Skin epidermis (tissue), 12 donors: ENCODE data around the gene LACRT.
"Not testable (repeated sequence)": the region's sequence is repeated elsewhere in the genome, so short reads cannot be mapped to it uniquely, and the experiment has no call there.

Experiments
- H3K27ac ChIP-seq, 21 experiments: fragments of 200-600 bp; sonication (generic) in 11 of 21; one replicate each; pipeline ENCODE4 v1.5.0; 2020; ENCODE audit warnings: mild to moderate bottlenecking in 3 of 21, inconsistent platforms in 2 of 21, moderate library complexity in 2 of 21
- H3K4me3 ChIP-seq, 7 experiments: fragments of 200-600 bp; sonication (generic) in 2 of 7; one replicate each; pipeline ENCODE4 v1.5.0; 2020; ENCODE audit warnings: inconsistent platforms in 2 of 7, mild to moderate bottlenecking in 2 of 7, moderate library complexity in 1 of 7

The LACRT gene, protein sequence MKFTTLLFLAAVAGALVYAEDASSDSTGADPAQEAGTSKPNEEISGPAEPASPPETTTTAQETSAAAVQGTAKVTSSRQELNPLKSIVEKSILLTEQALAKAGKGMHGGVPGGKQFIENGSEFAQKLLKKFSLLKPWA

DNA sequence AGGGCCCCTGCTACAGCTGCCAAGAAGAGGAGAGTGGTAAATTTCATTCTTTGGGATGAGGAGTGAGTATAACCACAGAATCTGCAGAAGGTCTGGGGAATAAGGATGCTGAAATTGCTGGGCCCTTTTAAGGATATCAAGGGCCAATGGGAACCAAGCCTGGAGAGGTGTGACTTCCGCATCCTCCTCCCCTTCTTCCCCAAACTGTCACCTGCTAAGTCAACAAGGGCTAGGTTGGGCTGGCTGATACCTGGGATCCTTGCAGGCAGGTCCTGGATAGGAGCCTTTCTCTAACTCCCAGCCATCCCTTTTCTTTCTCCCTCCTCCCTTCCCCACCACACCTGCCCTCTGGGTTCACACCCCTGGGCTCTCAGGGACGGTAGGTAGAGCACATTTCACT is at the start of gene LACRT:
Gene LACRT, minus strand, starts transcription at position 101 of the 400 bp plus-strand sequence. Its CDS starts 54 bp downstream, at position 47.
- H3K27ac ChIP-seq, result no peak within 1 kb of the TSS
- H3K4me3 ChIP-seq, result no peak within 1 kb of the TSS

DNA sequence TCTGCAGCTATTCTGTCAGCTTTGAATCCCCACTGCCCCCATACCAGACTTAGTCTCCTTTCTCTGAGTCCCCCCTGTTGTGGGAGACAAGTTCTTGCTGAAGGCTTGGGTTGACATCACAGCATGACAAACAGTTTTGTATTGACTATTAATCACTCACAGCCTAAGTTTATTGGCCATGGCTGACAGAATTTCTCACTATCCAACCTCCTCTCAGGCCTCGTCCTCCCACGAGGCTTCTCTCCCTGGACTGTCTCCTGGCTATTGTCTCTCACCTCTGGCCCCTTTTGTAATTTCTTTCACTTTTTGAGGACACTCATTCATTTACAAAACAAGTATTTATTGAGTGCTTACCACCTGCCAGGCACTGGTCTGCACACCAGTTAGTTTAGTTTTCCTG is 48.7 kb upstream of the LACRT start:
- Histone ChIP-seq H3K27ac (no peak overlapping the region), H3K4me3 (no peak overlapping the region)

DNA sequence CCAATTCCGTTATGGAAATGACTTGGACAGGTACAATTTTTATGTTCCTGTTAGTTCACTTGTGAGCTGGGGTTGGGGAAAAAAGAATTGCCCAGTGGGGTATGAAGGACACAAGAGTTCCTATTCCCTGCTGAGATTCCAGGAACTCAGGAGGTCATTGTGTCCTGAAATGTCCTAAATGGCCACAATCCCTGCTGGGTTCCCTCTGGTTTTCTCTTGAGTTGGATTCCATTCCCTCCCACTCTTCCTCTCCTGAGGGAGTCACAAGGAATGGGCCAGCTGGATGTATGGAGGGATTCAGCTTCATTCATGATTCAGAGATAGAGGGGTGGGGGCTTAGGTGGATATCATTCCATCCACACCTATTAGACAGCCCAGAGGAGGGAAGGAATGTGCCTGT is 48.0 kb upstream of the LACRT start:
- no peak overlapping the region for H3K4me3 ChIP-seq
- no peak overlapping the region for H3K27ac ChIP-seq

DNA sequence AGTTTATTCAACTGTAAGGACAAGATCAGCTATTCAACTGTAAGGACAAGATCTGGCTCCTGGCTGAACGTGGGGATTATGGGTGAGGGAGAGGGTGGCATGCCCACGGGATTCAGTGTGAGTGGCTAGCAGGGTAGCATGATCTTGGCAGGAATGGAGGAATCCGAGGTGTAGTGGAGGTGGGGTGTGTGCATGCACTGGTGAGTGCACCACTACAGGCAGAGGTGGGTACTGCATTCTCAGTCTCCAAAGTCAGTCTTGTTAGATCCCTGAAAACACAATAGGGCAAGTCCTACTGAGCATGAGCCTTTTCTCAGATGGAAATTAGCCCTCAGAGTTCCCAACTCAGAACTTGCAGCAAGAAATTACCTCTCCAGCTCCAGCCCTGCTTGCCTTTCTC is 45.7 kb upstream of the LACRT start:
- Histone ChIP-seq H3K4me3 (no peak overlapping the region), H3K27ac (no peak overlapping the region)

GRCh38 chr12:54678131-54678530 is 43.4 kb upstream of the LACRT start:
- Histone ChIP-seq H3K4me3 (no peak overlapping the region), H3K27ac (no peak overlapping the region)

GRCh38 chr12:54667945-54668344 is 33.2 kb upstream of the LACRT start:
- Histone ChIP-seq H3K27ac (no peak overlapping the region), H3K4me3 (no peak overlapping the region)

- Histone ChIP-seq H3K27ac (no peak overlapping the region), H3K4me3 (no peak overlapping the region)
Observed at GRCh38 chr12:54666008-54666407, 31.3 kb upstream of the LACRT start.

DNA sequence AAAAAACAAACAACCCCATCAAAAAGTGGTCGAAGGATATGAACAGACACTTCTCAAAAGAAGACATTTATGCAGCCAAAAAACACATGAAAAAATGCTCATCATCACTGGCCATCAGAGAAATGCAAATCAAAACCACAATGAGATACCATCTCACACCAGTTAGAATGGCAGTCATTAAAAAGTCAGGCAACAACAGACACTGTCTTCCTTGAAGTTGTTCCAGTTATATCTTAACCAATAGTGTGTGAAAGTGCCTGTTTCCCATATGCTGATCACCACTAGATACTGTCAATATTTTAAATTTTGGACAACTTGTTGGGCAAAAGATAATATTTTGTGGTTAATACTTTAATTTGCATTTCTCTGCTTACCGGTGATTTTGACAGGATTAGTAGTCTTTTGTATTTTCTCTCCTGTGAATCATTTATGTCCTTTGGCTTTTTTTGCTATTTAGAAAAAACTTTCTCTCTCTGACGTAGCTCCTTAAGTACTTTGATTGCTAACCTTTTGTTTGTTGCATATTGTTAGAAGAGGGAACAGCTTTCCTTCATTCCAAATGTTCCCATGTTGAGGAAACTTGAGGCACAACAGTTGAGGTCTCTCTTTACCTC is 30.4 kb upstream of the LACRT start:
- not testable (repeated sequence) for H3K27ac ChIP-seq, H3K4me3 ChIP-seq

DNA sequence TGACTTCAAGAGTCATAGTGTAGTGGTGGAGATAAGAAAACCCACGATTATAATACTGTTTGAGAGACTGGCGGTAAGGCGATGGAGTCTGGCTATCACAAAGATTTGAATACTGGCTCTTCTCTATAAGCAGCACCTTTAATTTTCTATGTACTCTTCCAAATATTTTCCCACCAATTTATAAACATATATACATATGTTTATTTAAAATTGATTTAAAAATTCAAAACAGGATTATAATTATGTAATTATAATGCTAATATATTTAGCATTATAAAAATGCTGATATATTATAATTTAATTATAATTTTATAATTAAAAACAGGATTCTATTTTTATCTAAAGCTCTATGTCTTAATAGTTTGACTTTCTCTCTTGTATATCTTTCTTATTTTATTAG is 28.9 kb upstream of the LACRT start:
- no peak overlapping the region for H3K4me3 ChIP-seq
- H3K27ac ChIP-seq, result no peak overlapping the region

GRCh38 chr12:54662026-54662425 is 27.3 kb upstream of the LACRT start:
- no peak overlapping the region for H3K4me3 ChIP-seq

DNA sequence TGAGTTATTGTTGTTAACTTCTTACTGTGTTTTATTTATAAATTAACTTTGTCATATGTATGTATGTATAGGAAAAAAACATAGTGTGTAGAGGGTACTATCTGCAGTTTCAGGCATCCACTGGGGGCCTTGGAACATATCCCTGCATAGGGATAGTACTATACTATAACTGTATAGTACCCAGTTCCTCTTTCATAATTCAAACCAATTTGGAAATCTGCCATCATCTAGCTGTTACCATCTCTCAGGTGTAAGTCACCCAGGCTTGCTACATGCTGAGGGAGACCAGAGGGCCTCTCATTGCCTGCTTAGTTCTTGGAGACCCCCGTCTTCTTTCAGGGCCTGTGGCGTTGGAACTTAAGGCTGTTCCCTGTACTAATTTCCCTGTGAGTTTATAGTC is 26.4 kb upstream of the LACRT start:
- H3K4me3 ChIP-seq, result no peak overlapping the region
- H3K27ac ChIP-seq, result no peak overlapping the region

More at GRCh38 chr12:54662026-54662425, 27.3 kb upstream of the LACRT start:
- H3K27ac ChIP-seq, result no peak overlapping the region

DNA sequence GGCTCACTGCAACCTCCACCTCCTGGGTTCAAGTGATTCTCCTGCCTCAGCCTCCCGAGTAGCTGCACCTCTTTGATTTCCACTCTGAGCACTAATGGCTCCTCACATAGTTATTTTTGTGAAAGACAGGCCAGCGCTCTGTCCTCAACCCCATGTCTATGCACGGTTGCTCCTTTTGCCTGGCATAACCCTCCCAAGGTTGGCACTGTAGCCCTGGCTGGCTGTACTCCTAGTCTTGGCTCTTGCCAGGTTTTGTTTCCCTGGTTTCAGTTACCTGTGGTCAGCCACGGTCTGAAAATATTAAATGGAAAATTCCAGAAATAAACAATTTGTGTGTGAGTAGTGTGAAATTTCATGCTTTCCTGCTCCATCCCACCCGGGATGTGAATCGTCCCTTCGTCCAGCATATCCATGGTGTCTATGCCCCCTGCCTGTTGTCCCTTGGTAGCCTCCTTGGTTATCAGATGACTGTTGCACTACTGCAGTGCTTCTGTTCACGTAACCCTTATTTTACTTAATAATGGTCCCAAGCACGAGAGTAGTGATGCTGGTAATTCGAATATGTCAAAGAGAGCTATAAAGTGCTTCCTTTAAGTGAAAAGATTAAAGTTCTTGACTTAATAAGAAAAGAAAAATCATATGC is 25.7 kb upstream of the LACRT start:
- Histone ChIP-seq H3K27ac (no peak overlapping the region), H3K4me3 (no peak overlapping the region)

DNA sequence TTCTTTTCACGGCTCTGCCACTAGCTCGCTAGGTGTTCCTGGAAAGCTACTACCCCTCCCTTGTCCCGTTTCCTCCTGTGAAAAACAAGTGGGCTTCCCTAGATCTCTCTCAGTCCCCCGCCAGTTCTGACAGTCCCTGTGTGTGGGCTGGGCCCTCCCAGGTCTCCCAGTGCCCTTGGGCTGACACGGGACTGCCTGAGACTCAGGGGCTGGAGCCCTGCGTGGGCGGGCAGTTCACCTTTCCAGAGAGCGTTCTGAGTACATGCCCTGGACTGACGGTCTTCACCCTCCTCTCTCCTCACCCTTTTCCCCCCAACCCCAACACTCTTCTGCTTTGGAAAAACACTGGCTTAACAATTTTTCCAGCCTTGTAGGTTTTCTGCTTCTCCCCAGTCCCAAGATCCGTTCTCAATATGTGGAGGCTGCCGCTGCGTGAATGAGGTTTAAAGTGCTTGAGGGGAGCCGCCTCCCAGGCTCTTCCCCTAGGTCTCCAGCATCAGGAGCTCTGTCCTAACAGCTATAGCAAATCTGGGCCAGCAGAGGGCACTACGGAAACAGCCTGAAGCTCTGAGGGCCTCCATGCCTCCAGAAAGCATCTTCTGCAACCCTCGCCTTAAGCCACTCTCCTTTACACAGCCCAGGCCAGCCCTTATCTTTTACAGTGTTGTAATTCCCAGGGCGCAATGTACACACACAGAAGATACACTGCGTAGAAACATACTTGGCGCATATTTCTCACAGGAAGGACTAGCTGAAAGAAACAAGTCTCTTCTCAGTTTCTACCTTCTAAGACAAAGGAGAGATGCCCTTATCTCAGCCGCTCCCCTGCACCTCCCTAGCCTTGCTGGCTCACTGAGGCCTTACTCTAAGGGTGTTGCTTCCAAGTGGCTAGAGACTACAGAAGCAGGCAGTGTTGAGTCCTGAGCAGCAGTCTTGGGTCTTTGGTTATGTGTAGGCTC is 23.9 kb upstream of the LACRT start:
- H3K27ac ChIP-seq, result no peak overlapping the region
- H3K4me3 ChIP-seq, result no peak overlapping the region

GRCh38 chr12:54657105-54657607 is 22.5 kb upstream of the LACRT start:
- no peak overlapping the region for H3K27ac ChIP-seq

DNA sequence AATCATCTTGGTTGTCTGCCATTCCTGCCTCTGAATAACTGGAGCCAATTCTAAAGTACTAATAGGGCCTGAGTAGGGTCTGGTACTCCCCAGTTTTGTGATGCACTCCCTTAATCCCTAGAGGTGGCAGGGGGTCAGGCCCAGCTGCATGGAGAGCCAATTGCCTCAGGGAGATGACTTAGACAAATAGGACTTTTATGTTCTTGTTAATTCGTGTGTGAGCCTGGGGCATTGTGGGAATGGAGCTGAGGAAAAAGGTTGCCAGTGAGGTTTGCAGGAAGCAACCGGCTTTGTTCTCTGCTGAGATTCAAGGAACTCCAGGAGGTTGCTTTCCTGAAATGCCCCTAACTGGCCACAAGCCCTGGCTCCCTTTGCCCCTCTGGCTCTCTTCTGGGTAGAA is 20.2 kb upstream of the LACRT start:
- Histone ChIP-seq H3K4me3 (no peak overlapping the region), H3K27ac (no peak overlapping the region)

More at GRCh38 chr12:54657105-54657607, 22.5 kb upstream of the LACRT start:
- no peak overlapping the region for H3K4me3 ChIP-seq

GRCh38 chr12:54653025-54653424 is 18.3 kb upstream of the LACRT start:
- Histone ChIP-seq H3K27ac (no peak overlapping the region), H3K4me3 (no peak overlapping the region)

DNA sequence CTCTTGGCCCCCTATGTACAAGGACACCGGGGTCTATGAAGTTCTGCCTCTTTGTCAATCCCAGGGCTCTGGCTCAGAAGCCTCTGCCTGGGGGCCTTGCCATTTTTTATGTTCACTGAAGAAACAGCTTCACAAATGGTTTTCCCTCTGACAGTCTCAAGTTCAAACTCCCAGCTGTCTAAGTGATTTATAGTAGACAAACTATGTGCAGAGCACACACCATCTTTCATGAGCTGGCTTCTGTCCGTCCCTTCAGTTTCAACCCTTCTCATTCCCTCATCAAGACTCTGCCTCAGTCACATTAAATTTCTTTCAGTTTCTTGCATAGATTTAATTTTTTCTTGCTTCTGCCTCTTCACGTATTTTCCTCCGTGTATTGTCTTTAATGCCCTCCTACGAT is 16.2 kb upstream of the LACRT start:
- Histone ChIP-seq H3K27ac (no peak overlapping the region), H3K4me3 (no peak overlapping the region)

DNA sequence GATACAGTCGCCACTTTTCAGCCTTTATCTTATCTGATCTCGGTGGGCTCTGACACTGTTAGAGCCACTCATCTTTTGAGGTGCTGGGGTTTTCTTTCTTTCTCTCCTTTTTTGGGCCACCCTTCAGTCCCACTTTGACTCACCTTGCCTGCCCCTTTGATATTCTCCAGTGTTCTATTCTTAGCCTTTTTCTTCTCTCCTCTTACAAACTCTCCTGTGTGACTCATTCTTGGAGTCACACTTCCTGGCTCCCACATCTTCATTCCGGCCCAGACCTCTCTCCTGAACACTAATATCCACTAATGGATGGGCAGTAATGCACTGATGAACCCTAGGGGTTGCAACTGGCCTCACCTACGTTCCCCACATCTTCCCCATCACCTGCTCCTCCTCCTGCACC is 15.7 kb upstream of the LACRT start:
- Histone ChIP-seq H3K4me3 (no peak overlapping the region), H3K27ac (no peak overlapping the region)

DNA sequence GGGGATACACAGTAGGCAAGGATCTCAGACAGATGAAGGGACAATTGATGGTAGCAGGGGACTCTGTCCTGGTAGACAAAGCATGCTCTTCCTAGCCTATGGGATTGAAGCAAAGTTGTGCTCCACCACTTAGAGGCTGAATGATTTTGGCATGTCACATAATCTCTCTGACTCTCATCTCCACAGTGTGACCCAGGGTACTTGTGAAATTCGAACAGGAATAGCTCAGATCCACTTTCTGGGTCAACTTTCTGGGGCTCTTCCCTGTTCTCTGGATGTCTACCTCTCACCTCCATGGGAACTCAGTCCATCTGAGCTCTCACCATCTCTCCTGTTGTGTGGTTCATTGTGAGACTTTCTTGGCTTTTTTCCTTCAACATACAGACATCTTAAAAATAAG is 15.1 kb upstream of the LACRT start:
- no peak overlapping the region for H3K4me3 ChIP-seq
- no peak overlapping the region for H3K27ac ChIP-seq

DNA sequence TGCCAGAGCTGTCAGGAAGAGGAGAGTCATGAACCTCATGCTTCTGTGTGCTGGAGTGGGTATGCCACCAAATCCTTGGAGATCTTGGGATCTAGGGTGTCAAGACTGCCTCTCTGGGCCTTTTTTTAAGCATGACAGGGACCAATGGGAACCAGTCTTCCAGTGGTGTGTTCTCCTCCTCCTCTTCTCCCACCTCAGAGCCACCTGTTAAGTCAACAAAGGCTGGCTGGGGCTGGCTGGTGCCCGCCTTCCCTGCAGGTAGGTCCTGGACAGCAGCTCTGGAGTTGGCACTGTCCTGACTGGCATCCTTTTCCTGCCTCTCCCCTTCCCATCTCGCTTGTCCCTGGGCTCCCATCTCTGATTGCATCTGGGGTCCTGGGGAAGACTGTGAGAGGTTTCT is 13.6 kb upstream of the LACRT start, which contains the start of gene DCD:
Gene DCD, minus strand, starts transcription at position 101 of the 400 bp plus-strand sequence. Its CDS starts 62 bp downstream, at position 39.
- Histone ChIP-seq H3K27ac (no peak within 1 kb of the TSS), H3K4me3 (no peak within 1 kb of the TSS)
